GM08714 (cell line): ENCODE data around the gene SSBP4.

Source experiments
- H3K4me3 ChIP-seq: fragments of 200-500 bp; sonication (Bioruptor generic); 2 replicates; pipeline ENCODE4 v1.5.1; 2014; ENCODE audit warnings: mild to moderate bottlenecking, low read length, inconsistent platforms
- ZNF274 ChIP-seq: IDR thresholded peaks from 2 replicates; pipeline ENCODE4 v1.6.1; 2012; ENCODE audit warnings: mild to moderate bottlenecking, low read depth, low read length

Gene SSBP4

GRCh38 chr19:18478545-18479311, 59.5 kb downstream of the SSBP4 start:
- no peak overlapping the region for H3K4me3 ChIP-seq
- no peak for TF ChIP-seq ZNF274

GRCh38 chr19:18480006-18480691, 61.0 kb downstream of the SSBP4 start:
- TF ChIP-seq ZNF274, result no peak
- H3K4me3 ChIP-seq, result no peak overlapping the region

- TF ChIP-seq ZNF274, result no peak
- no peak overlapping the region for H3K4me3 ChIP-seq
Measured at GRCh38 chr19:18481505-18482222, 62.5 kb downstream of the SSBP4 start.

- TF ChIP-seq ZNF274, result no peak
- H3K4me3 ChIP-seq, result no peak overlapping the region
Measured at GRCh38 chr19:18483119-18483890, 64.1 kb downstream of the SSBP4 start.
